Fibroblast of villous mesenchyme (primary cell): Measurements from ENCODE around the gene ASPG. TPM values are rescaled to one million over a fixed set of nuclear protein-coding genes. Genes with fewer than 3 reads are reported as not detected.
A peak's percentile ranks its signal among the peaks of the same experiment; 100 is the strongest.

Experiments used
- DNase-seq: peaks from one replicate; pipeline ENCODE4 v3.0.0-alpha.2; 2010; ENCODE audit warnings: low read depth
- H3K4me3 ChIP-seq: 2 replicates; pipeline ENCODE4 v1.5.1; 2011; ENCODE audit warnings: low read depth, mild to moderate bottlenecking, low read length
- total RNA-seq: library from RNA; depleted of rRNA; stranded (reverse); fragments of >200 nt; gene quantifications from 2 replicates; pipeline ENCODE4 v1.2.3, GENCODE V29; 2012
- TF ChIP-seq, protein P1 (sequence below): IDR thresholded peaks from 2 replicates; pipeline ENCODE4 v1.5.1; 2012; ENCODE audit warnings: low read depth, mild to moderate bottlenecking, low read length; ENCODE audit not compliant: insufficient read depth

The ASPG gene
- total RNA-seq, 1 donor, result not detected

DNA sequence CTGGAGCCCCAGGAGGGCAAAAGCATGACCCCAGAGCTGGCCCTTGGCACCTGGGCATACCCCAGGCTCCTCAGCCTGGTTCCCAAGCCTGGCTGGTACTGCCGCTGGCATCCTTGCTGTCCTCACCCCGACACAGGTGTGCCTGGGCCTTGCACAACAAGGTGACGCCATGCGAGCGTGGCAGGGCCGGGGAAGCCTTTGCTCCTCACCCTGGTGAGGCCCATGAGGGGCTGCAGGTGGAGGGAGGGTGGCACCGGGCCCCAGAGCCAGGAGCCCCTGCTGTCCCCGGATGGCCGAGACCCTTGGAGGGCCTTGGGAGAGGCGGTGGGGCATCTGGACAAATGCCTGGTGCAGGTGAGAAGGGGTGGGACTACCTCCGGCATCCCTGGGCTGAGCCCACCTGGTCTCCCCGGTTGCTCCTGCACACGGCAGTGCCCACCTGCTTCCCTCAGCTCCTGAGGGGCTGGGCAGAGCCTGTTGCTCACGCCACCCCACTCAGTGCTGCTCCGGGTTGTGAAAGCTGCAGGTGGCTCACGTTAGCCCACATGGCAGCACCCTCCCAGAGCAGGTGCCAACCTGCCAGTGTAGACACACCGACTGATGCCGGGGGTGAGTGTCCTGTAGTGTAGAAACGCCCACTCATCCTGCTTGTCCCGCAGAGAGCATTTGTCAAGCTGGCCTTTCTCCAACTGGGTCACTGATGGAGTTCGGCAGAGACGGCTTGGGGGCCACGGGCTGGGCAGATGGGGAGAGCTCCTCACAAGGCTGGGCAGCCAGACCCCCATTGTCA lies 28.3 kb downstream of the ASPG start:
- DNase-seq, result no peak
- TF ChIP-seq, protein P1, sequence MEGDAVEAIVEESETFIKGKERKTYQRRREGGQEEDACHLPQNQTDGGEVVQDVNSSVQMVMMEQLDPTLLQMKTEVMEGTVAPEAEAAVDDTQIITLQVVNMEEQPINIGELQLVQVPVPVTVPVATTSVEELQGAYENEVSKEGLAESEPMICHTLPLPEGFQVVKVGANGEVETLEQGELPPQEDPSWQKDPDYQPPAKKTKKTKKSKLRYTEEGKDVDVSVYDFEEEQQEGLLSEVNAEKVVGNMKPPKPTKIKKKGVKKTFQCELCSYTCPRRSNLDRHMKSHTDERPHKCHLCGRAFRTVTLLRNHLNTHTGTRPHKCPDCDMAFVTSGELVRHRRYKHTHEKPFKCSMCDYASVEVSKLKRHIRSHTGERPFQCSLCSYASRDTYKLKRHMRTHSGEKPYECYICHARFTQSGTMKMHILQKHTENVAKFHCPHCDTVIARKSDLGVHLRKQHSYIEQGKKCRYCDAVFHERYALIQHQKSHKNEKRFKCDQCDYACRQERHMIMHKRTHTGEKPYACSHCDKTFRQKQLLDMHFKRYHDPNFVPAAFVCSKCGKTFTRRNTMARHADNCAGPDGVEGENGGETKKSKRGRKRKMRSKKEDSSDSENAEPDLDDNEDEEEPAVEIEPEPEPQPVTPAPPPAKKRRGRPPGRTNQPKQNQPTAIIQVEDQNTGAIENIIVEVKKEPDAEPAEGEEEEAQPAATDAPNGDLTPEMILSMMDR, result no peak
- H3K4me3 ChIP-seq, result no peak overlapping the region

DNA sequence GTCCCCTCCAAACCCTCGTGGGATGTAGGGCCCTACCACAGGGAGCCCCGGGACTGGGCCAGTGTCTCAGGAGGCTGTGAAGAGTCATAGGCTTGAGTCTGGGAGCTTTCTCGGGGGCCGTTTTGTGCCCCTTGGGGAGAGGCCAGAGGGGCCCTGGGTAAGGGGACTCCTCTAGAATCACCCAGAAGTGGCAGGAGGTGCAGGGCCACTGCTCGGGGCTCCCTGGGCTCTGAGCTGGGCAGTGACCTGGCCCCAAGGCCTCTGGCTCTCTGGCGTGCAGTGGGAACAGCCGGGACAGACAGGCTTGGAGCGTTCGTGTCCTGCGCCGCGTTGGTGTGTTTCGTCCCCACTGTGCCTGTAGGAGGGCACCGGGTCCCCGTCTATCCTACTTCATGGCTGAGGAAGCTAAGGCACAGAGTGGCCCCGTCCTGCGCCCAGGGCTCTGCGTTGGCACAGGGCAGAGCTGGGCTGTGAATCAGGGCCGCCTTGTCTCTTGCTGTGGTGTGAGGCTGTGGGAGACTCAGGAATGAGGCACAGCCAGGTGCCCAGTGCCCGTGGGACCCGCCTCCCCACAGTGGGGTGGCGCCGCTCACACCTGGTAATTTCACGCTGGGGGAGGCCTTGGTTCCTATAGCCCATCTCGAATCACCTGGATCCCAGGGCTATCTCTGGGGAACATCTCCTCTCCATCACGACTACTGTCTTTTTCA lies 29.1 kb downstream of the ASPG start:
- no peak for DNase-seq
- TF ChIP-seq, protein P1, result no peak
- no peak overlapping the region for H3K4me3 ChIP-seq

- no peak for DNase-seq
- TF ChIP-seq, protein P1, result no peak
- no peak overlapping the region for H3K4me3 ChIP-seq
These were observed 29.7 kb downstream of the ASPG start for GRCh38 chr14:104115131-104115600.

- no peak for DNase-seq
- no peak overlapping the region for H3K4me3 ChIP-seq
- TF ChIP-seq, protein P1, result no peak
These were observed 30.3 kb downstream of the ASPG start for GRCh38 chr14:104115691-104116287.

DNA sequence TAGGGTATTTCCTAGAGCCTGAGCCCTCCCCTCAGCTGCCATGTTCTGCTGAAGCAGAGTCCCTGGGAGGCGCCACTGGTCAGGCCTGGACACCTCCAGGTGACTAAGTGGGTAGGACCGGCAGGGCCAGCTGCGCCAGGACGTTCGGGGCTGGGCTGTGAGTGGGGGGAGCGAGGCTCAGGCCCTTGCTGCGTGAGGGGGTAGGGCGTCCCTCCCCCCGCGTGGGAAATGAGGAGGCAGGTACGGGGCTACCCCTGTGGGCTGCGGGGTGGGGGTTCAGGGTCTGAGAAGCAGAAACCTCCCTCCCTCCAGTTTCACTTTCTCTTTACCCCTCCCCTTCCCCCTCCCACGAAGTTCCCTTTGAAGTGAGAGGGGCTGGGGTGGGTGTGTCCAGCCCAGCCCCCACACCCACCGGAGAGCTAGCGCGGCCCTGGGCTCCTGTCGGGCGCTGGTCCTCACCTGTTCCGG lies 30.8 kb downstream of the ASPG start:
- peak overlapping the region; percentile 23 for H3K4me3 ChIP-seq
- no peak for DNase-seq
- TF ChIP-seq, protein P1, result no peak

DNA sequence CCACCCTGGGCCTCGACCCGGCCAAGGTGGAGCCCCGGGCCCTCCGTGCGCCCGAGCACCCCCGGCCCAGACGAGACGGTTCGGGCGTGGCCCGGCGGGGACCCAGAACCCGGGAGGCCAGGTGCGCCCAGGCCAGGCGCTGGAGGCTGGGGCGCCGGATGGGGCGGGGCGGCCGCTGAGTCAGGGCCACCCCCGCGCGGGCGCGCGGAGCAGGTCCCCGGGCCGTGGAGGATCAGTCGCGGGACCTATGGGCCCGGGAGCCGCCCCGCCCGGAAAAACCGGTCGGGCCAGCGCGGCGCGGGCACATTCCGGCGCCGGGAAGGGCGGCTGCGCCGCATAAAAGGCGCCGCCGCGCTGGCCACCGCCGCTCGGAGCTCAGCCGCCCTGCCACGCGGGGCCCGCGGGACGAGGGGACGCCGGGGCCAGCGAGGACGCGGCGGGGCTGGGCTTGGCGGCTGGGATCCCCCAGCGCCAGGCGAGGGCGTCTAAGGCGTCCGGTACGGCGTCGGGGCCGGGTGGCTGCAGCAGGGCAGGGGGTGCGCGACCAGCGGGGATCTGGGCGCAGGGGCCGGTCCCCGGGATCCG lies 31.3 kb downstream of the ASPG start:
- peak overlapping the region; percentile 23 for H3K4me3 ChIP-seq
- TF ChIP-seq, protein P1, result no peak
- DNase-seq, result no peak
